Keratinocyte (primary cell): ENCODE measurements around the gene MRM2.

ENCODE experiments used
- EZH2 ChIP-seq: IDR thresholded peaks from one replicate; pipeline ENCODE4 v1.6.1; 2012; ENCODE audit warnings: inconsistent platforms, mild to moderate bottlenecking, low read length, moderate library complexity
- TF ChIP-seq, protein P1 (sequence below), 3 experiments: IDR thresholded peaks in 1 of 3; conservative IDR thresholded peaks in 1 of 3; optimal IDR thresholded peaks in 1 of 3; 2 replicates in 2 of 3; 3 replicates in 1 of 3; pipeline versions ENCODE3 to v1.5.1; 2011; ENCODE audit warnings: low read length in 3 of 3, mild to moderate bottlenecking in 3 of 3, moderate library complexity in 2 of 3, control low read depth in 1 of 3, inconsistent platforms in 1 of 3; ENCODE audit not compliant: insufficient read depth in 2 of 3; ENCODE audit errors: extremely low read depth in 1 of 3

DNA sequence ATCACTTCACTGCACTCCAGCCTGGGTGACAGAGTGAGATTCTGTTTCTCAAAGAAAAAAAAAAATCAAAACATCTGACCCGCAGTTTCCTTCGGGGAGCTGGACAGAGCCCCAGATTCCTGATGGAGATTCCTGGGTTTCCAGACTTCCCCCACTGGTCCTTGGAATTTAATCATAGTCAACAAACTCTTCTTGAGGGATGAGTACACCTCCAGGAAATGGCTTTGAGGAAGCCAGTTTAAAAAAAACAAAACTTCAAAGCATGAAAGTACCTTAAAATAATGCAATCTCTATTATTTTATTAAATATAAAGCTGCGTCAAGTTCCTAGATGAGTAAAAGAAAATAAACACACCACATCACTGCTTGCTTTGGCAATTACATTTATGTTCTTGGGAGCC is 8.1 kb downstream of the MRM2 start:
- TF ChIP-seq, protein P1, sequence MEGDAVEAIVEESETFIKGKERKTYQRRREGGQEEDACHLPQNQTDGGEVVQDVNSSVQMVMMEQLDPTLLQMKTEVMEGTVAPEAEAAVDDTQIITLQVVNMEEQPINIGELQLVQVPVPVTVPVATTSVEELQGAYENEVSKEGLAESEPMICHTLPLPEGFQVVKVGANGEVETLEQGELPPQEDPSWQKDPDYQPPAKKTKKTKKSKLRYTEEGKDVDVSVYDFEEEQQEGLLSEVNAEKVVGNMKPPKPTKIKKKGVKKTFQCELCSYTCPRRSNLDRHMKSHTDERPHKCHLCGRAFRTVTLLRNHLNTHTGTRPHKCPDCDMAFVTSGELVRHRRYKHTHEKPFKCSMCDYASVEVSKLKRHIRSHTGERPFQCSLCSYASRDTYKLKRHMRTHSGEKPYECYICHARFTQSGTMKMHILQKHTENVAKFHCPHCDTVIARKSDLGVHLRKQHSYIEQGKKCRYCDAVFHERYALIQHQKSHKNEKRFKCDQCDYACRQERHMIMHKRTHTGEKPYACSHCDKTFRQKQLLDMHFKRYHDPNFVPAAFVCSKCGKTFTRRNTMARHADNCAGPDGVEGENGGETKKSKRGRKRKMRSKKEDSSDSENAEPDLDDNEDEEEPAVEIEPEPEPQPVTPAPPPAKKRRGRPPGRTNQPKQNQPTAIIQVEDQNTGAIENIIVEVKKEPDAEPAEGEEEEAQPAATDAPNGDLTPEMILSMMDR (optimal IDR thresholded peaks at IDR 0.05 in 1 of 3, IDR thresholded peaks at IDR 0.05 in 1 of 3, conservative IDR thresholded peaks at IDR 0.05 in 1 of 3; ENCODE audit: extremely low read depth in 1 of 3, insufficient read depth in 2 of 3, low read length in 3 of 3): no peak
- TF ChIP-seq EZH2: no peak
